GM12872 (cell line): Measurements from ENCODE around the gene TBX5.

Source experiments
- CTCF ChIP-seq: IDR thresholded peaks from 3 replicates; pipeline ENCODE4 v1.5.1; 2011; ENCODE audit warnings: low read depth, mild to moderate bottlenecking, low read length, moderate library complexity; ENCODE audit not compliant: insufficient read depth

Gene TBX5

DNA sequence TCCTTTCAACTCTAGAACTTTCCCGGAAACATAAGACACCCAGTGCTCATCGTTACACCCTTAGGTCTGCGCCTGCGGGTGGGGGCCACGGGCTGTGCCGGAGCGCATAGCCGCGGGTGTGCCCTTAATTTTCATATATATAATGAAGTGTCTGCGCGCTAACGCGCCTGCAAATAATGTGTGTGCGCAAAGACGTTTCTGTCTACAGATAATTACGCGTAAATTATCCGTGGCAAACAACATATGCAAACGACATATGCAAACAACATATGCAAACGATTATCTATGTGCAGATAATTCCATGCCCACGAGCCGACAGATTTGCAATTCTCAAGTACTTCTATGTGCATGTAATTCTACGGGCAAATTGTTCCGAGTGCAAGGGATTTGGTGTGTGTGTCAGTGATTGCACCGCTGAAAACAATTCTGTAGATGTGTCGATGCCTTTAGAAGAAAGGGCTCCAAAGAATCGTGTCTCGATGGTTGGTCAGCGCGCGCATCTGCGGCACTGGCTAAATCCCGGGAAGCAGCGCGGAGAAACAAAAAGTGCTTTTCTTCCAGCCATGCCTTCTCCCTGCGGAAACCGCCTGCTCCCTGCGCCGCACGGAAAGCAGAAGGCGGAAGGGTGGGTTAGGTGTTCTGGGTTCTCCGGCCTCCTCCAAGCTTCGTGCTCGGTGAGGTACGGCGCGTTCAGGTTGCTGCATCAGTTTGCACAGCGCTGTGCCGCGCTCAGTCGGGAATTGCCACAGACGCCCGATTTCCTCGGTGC lies 34.5 kb upstream of the TBX5 start:
- TF ChIP-seq CTCF, result no peak

DNA sequence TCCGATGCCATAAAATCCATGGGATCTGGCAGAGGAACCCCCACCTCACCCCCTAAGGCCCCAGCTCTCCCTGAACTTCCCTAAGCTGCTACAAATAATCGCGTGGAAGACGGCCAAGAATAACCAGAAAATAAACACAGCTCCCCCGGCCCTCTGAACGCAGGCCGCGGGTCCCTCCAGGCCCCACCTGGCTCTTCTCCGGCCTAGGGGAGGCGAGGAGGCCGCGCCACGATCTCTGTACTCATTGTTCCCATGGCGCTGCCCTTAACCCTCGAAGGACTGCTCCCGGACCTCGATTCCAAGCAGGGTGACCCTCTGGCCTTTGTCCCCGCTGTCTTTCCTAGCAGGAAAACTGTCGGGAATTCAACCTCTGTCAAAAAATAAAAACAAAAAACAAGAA lies 33.9 kb upstream of the TBX5 start:
- no peak for TF ChIP-seq CTCF

GRCh38 chr12:114439261-114439683 lies 33.3 kb upstream of the TBX5 start:
- no peak for TF ChIP-seq CTCF

DNA sequence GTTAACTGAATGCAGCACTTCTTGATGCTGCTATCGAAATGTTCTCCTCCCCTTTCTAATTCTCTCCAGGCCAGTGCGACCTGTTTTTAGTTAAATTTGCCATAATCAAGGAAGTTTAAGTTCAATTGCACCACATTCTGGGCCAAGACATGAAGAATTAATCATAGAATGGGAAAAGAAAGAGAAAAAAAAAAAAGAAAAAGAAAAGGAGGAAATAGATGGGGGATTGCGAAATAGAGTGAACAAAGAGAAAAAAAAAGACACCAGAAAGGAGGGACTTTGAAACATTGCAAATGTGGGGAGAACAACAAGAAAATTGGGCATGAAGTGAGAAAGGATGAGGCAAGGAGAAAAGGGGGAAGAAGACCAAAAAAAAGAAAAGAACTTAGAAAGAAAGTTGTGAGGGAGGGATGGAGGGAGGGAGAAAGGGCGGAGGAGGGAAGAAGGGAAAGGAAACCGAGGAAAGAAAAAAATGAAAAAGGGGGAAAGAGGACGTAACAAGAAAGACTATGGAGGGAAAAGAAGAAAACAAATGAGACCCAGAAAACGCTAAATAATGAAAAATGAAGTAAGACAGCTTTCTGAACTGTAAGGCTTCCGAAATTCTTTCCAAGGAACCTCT lies 32.8 kb upstream of the TBX5 start:
- TF ChIP-seq CTCF, result no peak

GRCh38 chr12:114434341-114434740 lies 28.4 kb upstream of the TBX5 start:
- no peak for TF ChIP-seq CTCF

DNA sequence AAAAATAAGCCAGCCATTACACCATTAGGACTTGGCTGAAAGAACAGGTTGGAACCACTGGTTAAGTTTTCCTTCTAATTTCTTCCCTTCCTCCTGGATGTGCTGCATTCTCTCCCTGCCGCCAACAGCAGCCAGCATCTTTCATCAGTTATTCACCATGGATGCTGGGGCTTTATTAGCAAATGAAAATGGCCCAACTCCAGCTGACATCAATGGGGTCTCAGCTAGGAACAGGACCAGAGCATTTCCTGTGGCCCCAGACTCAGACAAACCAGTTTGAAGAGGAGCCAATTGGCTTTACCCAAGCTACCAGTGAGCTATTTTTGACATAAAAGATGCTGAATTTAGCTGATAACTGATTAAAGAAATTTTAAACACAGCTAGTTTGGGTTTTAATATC lies 26.0 kb upstream of the TBX5 start:
- TF ChIP-seq CTCF, result no peak

DNA sequence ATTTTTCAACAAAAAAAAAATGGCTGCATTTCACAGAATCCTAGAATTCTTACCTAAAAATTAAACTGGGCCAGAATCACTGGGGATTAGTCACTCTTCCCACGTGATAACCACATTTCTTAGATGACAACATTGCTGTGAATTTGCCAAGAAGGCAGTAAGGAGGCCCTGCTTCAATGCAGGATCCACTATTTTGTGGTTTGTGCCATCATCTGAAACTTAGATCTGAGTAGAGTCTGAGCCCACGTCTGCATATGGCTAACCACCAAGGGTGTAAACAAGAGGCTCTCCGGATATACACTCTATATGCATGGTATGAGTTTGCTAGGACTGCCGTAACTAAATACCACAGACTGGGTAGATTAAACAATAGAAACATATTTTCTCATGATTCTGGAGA lies 24.4 kb upstream of the TBX5 start:
- TF ChIP-seq CTCF, result no peak
